Large intestine (tissue), 3 donors: ENCODE results near the gene TCTA. TPM values are rescaled to one million over a fixed set of nuclear protein-coding genes. Genes with fewer than 3 reads are reported as not detected.
"Not testable (repeated sequence)": the region's sequence is repeated elsewhere in the genome, so short reads cannot be mapped to it uniquely, and the experiment has no call there.

Experiments
- DNase-seq, 2 donors: peaks; one replicate each; pipeline versions ENCODE4 v3.0.0 to v3.0.0-alpha.2; 2013
- H3K27ac ChIP-seq: one replicate; pipeline ENCODE4 v1.5.1; 2013; ENCODE audit warnings: low read length
- H3K27me3 ChIP-seq: 2 replicates; pipeline ENCODE4 v1.6.1; 2013; ENCODE audit warnings: low read length; ENCODE audit not compliant: control insufficient read depth, insufficient read depth
- H3K36me3 ChIP-seq: 2 replicates; pipeline ENCODE4 v1.6.1; 2013; ENCODE audit warnings: low read length; ENCODE audit not compliant: control insufficient read depth, insufficient read depth
- H3K4me1 ChIP-seq: one replicate; pipeline ENCODE4 v1.6.1; 2013; ENCODE audit warnings: low read length; ENCODE audit not compliant: control insufficient read depth, insufficient read depth
- H3K4me3 ChIP-seq: one replicate; pipeline ENCODE4 v1.5.1; 2013; ENCODE audit warnings: low read length
- H3K9me3 ChIP-seq: one replicate; pipeline ENCODE4 v1.6.1; 2013; ENCODE audit warnings: mild to moderate bottlenecking, low read depth, low read length, moderate library complexity; ENCODE audit not compliant: control insufficient read depth
- WGBS: methylation state at CpG from one replicate; pipeline ENCODE4 v1.1.5; 2013; ENCODE audit warnings: low lambda C conversion rate; ENCODE audit not compliant: insufficient coverage; 5-methylcytosine and 5-hydroxymethylcytosine counted together
- polyA plus RNA-seq: library from polyadenylated mRNA; unstranded; fragments of 120-200 nt; gene quantifications from one replicate; pipeline ENCODE4 v1.2.1, GENCODE V29; 2013

Gene TCTA
- polyA plus RNA-seq, 1 donor, result 23.7 TPM

DNA sequence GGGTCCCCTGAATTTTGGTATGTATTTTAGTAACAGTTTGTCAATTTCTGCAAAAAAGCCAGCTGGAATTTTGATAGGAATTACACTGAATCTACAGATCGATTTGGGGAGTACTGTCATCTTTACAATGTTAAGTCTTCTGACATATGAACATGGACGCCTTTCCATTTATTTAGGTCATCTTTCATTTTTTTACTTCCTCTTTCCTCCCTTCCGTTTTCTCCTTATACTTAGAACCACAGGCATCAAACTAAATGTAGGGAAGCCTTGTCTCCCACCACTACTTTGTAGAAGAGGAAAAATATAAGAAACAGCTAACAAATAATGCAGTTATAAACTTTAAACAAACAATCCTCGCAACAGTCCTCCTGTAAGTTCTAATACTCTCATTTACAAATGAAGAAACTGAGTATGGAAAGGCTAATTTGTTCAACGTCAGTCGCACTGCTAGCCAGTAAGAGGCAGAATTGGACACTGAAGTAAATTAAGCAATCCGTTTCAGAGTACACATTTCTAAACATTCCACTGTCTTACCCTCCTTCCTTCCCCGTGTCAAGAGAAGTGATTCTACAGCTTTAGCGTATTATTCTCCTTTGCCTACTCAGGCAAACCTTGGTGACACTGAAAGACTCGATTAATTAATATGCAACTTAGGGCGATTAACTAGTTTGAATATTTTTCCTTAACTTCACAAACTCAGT, 26.0 kb upstream of the TCTA start:
- H3K36me3 ChIP-seq, result peaks cover 2% of the 10 kb centered on the region
- WGBS, result 81% methylated on average over 3 of the region's 11 CpGs
- H3K9me3 ChIP-seq, result no peaks in the 10 kb centered on the region
- no peaks in the 10 kb centered on the region for H3K4me1 ChIP-seq
- no peak overlapping the region for H3K4me3 ChIP-seq
- no peak for DNase-seq
- no peaks in the 10 kb centered on the region for H3K27me3 ChIP-seq
- H3K27ac ChIP-seq, result no peak overlapping the region

DNA sequence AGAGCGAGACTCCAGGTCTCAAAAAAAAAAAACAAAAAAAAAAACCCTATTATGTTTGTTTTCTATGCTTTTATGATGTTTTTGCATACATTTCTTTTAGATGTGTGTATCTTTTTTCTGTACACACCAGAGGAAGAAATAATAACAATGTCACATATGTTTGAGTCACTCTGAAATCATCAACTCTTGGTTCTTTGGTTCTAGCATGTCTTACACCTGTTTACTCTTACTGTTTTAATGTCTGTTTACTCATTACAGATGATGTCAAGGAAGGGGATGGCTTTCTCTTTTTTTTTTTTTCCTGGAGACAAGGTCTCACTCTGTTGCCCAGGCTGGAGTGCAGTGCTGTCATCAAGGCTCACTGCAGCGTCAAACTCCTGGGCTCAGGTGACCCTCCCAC, 24.5 kb upstream of the TCTA start:
- no peaks in the 10 kb centered on the region for H3K9me3 ChIP-seq
- no peak overlapping the region for H3K27ac ChIP-seq
- DNase-seq, result no peak
- WGBS, result 100% methylated on average over 1 of the region's 2 CpGs
- H3K36me3 ChIP-seq, result peaks cover 2% of the 10 kb centered on the region
- no peaks in the 10 kb centered on the region for H3K4me1 ChIP-seq
- no peaks in the 10 kb centered on the region for H3K27me3 ChIP-seq
- H3K4me3 ChIP-seq, result no peak overlapping the region

DNA sequence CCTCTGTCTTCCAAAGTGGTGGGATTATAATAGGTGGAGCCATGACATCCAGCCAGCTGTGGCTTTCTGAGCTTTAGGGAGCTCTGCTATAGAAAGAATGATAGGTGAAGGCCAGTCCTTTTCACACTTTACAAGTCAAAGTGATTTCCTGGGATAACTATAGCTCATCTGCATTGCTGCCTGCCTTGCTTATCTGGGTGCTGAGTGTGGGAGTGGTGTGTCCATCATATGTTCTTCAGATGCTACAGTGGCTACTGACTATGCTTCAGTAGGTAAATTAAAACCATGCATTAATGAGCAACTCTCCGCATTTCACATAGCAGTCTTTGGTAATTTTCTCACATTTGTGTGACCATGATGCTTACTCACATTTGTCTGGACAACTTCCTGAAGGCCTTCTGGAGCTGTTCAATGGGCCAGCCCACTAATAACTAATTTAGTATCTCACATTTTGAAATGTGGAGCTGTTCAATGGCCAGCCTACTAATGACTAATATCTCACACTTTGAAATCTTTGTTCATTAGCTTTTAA, 23.9 kb upstream of the TCTA start:
- Histone ChIP-seq H3K4me3 (no peak overlapping the region), H3K27ac (no peak overlapping the region), H3K36me3 (peaks cover 2% of the 10 kb centered on the region), H3K27me3 (no peaks in the 10 kb centered on the region), H3K9me3 (no peaks in the 10 kb centered on the region), H3K4me1 (no peaks in the 10 kb centered on the region)
- no peak for DNase-seq
- WGBS, result no CpG with 5 or more reads among the region's 1 CpG

DNA sequence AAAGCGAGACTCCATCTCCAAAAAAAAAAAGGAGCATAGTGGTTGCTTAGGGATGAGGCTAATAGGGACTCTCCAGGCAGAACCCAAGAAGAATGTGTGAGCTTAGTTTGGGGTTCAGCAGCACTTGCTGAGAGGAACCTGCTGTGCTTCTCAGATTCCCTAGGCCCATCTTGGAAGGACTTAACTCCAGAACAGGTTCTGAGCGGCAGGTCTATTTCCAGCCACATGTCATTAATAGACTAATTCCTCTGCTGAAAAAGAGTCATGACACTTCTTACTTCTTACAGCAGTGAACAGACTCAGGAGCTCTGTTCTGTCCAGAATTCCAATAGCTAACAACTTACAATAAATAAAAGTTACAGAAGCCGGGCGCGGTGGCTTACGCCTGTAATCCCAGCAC, 22.9 kb upstream of the TCTA start:
- H3K4me3 ChIP-seq, result no peak overlapping the region
- no peaks in the 10 kb centered on the region for H3K9me3 ChIP-seq
- WGBS, result no CpG with 5 or more reads among the region's 6 CpGs
- H3K27me3 ChIP-seq, result no peaks in the 10 kb centered on the region
- no peaks in the 10 kb centered on the region for H3K4me1 ChIP-seq
- H3K36me3 ChIP-seq, result peaks cover 2% of the 10 kb centered on the region
- DNase-seq, result no peak
- H3K27ac ChIP-seq, result no peak overlapping the region

DNA sequence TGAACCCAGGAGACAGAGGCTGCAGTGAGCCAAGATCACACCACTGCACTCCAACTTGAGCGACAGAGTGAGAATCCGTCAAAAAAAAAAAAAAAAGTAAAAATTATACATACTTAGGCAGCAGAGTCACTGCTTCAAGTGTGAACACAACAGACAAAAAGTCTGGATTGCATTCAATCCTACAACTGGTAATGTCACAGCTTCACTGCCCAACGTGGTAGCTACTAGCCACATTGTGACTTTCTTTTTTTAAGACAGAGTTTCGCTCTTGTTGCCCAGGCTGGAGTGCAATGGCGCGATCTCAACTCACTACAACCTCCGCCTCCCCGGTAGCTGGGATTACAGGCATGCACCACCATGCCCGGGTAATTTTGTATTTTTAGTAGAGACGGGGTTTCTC, 20.9 kb upstream of the TCTA start:
- not testable (repeated sequence) for H3K4me3 ChIP-seq, H3K9me3 ChIP-seq, H3K36me3 ChIP-seq, H3K4me1 ChIP-seq, H3K27me3 ChIP-seq, DNase-seq, H3K27ac ChIP-seq
- WGBS, result no CpG with 5 or more reads among the region's 10 CpGs

GRCh38 chr3:49397470-49397869, 14.8 kb upstream of the TCTA start:
- 44% methylated on average over 3 of the region's 4 CpGs for WGBS
- DNase-seq, result peak; percentile 35 to 40
- H3K4me3 ChIP-seq, result no peak overlapping the region
- no peaks in the 10 kb centered on the region for H3K9me3 ChIP-seq
- H3K36me3 ChIP-seq, result peaks cover 21% of the 10 kb centered on the region
- H3K27me3 ChIP-seq, result no peaks in the 10 kb centered on the region
- H3K27ac ChIP-seq, result no peak overlapping the region
- H3K4me1 ChIP-seq, result no peaks in the 10 kb centered on the region

DNA sequence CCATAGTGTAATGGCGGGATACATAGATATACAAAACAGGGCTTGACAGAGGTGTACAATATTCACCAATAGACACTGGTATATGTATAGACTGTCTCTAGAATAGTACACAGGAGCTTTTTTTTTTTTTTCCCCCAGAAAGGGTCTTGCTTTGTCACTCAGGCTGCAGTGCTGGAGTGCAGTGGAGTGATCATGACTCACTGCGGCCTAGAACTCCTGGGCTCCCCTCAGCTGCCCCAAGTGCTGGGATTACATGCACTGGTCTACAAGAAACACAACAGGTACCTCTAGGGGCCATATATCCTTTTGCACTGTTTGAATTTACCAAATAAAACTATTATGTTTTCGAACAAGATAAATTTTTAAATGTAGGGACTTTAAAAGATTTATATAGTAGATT, 12.8 kb upstream of the TCTA start:
- DNase-seq, result no peak
- no peak overlapping the region for H3K27ac ChIP-seq
- WGBS, result 100% methylated on average over 1 of the region's 3 CpGs
- no peaks in the 10 kb centered on the region for H3K27me3 ChIP-seq
- no peaks in the 10 kb centered on the region for H3K9me3 ChIP-seq
- no peaks in the 10 kb centered on the region for H3K4me1 ChIP-seq
- no peak overlapping the region for H3K4me3 ChIP-seq
- H3K36me3 ChIP-seq, result peaks cover 28% of the 10 kb centered on the region

GRCh38 chr3:49401766-49402165, 10.5 kb upstream of the TCTA start:
- DNase-seq, result no peak
- H3K4me1 ChIP-seq, result no peaks in the 10 kb centered on the region
- no peaks in the 10 kb centered on the region for H3K9me3 ChIP-seq
- no peaks in the 10 kb centered on the region for H3K27me3 ChIP-seq
- H3K27ac ChIP-seq, result no peak overlapping the region
- H3K4me3 ChIP-seq, result no peak overlapping the region
- no CpG with 5 or more reads among the region's 2 CpGs for WGBS
- H3K36me3 ChIP-seq, result peaks cover 18% of the 10 kb centered on the region

- Histone ChIP-seq H3K27ac (no peak overlapping the region), H3K4me3 (no peak overlapping the region), H3K4me1 (no peaks in the 10 kb centered on the region), H3K9me3 (no peaks in the 10 kb centered on the region), H3K36me3 (peaks cover 18% of the 10 kb centered on the region), H3K27me3 (no peaks in the 10 kb centered on the region)
- no peak for DNase-seq
- no CpG with 5 or more reads among the region's 5 CpGs for WGBS
Measured at GRCh38 chr3:49403891-49404290, 8.3 kb upstream of the TCTA start.

GRCh38 chr3:49405570-49405969, 6.7 kb upstream of the TCTA start:
- DNase-seq, H3K27me3 ChIP-seq, H3K4me3 ChIP-seq, H3K27ac ChIP-seq, H3K4me1 ChIP-seq, H3K9me3 ChIP-seq: not testable (repeated sequence)
- 92% methylated on average over 2 of the region's 9 CpGs for WGBS
- H3K36me3 ChIP-seq, result peaks cover 15% of the 10 kb centered on the region
